Epithelial cell of prostate (primary cell): ENCODE data around the gene STRIP2.
"Not testable (repeated sequence)": the region's sequence is repeated elsewhere in the genome, so short reads cannot be mapped to it uniquely, and the experiment has no call there.

Source experiments
- DNase-seq: peaks from one replicate; pipeline ENCODE4 v3.0.0-alpha.2; 2011; ENCODE audit warnings: low read depth, low spot score
- H3K27ac ChIP-seq: fragments of 450-650 bp; 2 replicates; pipeline ENCODE4 v1.5.1; 2017; ENCODE audit warnings: mild to moderate bottlenecking

STRIP2 gene

GRCh38 chr7:129450295-129450694 is 16.1 kb downstream of the STRIP2 start:
- DNase-seq, result no peak
- no peak overlapping the region for H3K27ac ChIP-seq

GRCh38 chr7:129452589-129453231 is 18.5 kb downstream of the STRIP2 start:
- peak overlapping the region; percentile 55 for H3K27ac ChIP-seq
- no peak for DNase-seq

GRCh38 chr7:129453510-129454248 is 19.4 kb downstream of the STRIP2 start:
- no peak for DNase-seq
- H3K27ac ChIP-seq, result peak overlapping the region; percentile 55

GRCh38 chr7:129454249-129454551 is 20.0 kb downstream of the STRIP2 start:
- peak overlapping the region; percentile 55 for H3K27ac ChIP-seq
- DNase-seq, result no peak

- no peak for DNase-seq
- H3K27ac ChIP-seq, result no peak overlapping the region
Observed at GRCh38 chr7:129456421-129456820, 22.2 kb downstream of the STRIP2 start.

GRCh38 chr7:129457101-129457500 is 22.9 kb downstream of the STRIP2 start:
- DNase-seq, result no peak
- H3K27ac ChIP-seq, result no peak overlapping the region

- DNase-seq, result no peak
- no peak overlapping the region for H3K27ac ChIP-seq
Observed at GRCh38 chr7:129458171-129458570, 23.9 kb downstream of the STRIP2 start.

GRCh38 chr7:129461809-129462208 is 27.6 kb downstream of the STRIP2 start:
- H3K27ac ChIP-seq, result no peak overlapping the region
- no peak for DNase-seq

GRCh38 chr7:129462420-129462819 is 28.2 kb downstream of the STRIP2 start:
- no peak for DNase-seq
- H3K27ac ChIP-seq, result no peak overlapping the region

- DNase-seq, result no peak
- H3K27ac ChIP-seq, result no peak overlapping the region
Observed at GRCh38 chr7:129464194-129464593, 30.0 kb downstream of the STRIP2 start.

GRCh38 chr7:129465080-129465479 is 30.8 kb downstream of the STRIP2 start:
- DNase-seq, result no peak
- no peak overlapping the region for H3K27ac ChIP-seq

- DNase-seq, result no peak
- H3K27ac ChIP-seq, result no peak overlapping the region
Observed at GRCh38 chr7:129466796-129467195, 32.6 kb downstream of the STRIP2 start.

GRCh38 chr7:129468087-129468486 is 33.9 kb downstream of the STRIP2 start:
- H3K27ac ChIP-seq, result peak overlapping the region; percentile 28
- no peak for DNase-seq

- peak overlapping the region; percentile 28 for H3K27ac ChIP-seq
- no peak for DNase-seq
Observed at GRCh38 chr7:129468547-129468946, 34.3 kb downstream of the STRIP2 start.

- no peak for DNase-seq
- no peak overlapping the region for H3K27ac ChIP-seq
Observed at GRCh38 chr7:129469930-129470329, 35.7 kb downstream of the STRIP2 start.

GRCh38 chr7:129470411-129470810 is 36.2 kb downstream of the STRIP2 start:
- DNase-seq, result no peak

GRCh38 chr7:129471402-129471827 is 37.2 kb downstream of the STRIP2 start:
- H3K27ac ChIP-seq, result peak overlapping the region; percentile 65
- DNase-seq, result no peak

More at GRCh38 chr7:129470411-129470810, 36.2 kb downstream of the STRIP2 start:
- no peak overlapping the region for H3K27ac ChIP-seq

- DNase-seq, result not testable (repeated sequence)
Observed at GRCh38 chr7:129475931-129476330, 41.7 kb downstream of the STRIP2 start.

GRCh38 chr7:129476398-129476797 is 42.2 kb downstream of the STRIP2 start:
- H3K27ac ChIP-seq, DNase-seq: not testable (repeated sequence)

More at GRCh38 chr7:129475931-129476330, 41.7 kb downstream of the STRIP2 start:
- H3K27ac ChIP-seq, result not testable (repeated sequence)

- no peak for DNase-seq
- H3K27ac ChIP-seq, result no peak overlapping the region
Observed at GRCh38 chr7:129479831-129480230, 45.6 kb downstream of the STRIP2 start.

GRCh38 chr7:129480674-129481363 is 46.6 kb downstream of the STRIP2 start:
- no peak overlapping the region for H3K27ac ChIP-seq
- no peak for DNase-seq
